Right lobe of liver (tissue), 6 donors: Measurements from ENCODE around the gene OGFRL1. TPM values are rescaled to one million over a fixed set of nuclear protein-coding genes. Genes with fewer than 3 reads are reported as not detected.

Experiments used
- ATAC-seq, 4 donors: fragments of 200-7000 bp; cut with Tn5 transposase; one replicate each; pipeline ENCODE4 v1.9.1; 2020; ENCODE audit warnings: mild to moderate bottlenecking in 4 of 4, moderate library complexity in 4 of 4
- DNase-seq, 3 donors: peaks; one replicate each; pipeline ENCODE4 v3.0.0-alpha.2; 2020
- H3K27ac ChIP-seq, 3 donors: fragments of 200-600 bp; one replicate each; pipeline ENCODE4 v1.8.0; 2022
- H3K27me3 ChIP-seq, 2 donors: fragments of 200-600 bp; one replicate each; pipeline ENCODE4 v1.8.0; 2022
- H3K36me3 ChIP-seq, 4 donors: fragments of 200-600 bp; sonication (generic) in 1 of 4; one replicate each; pipeline versions ENCODE4 v1.5.1 to v1.8.0; 2017 to 2022; ENCODE audit warnings: control low read depth in 1 of 4
- H3K4me1 ChIP-seq, 4 donors: fragments of 200-600 bp; sonication (generic) in 1 of 4; one replicate each; pipeline versions ENCODE4 v1.5.1 to v1.8.0; 2017 to 2022; ENCODE audit warnings: control low read depth in 1 of 4
- H3K4me3 ChIP-seq, 3 donors: fragments of 200-600 bp; one replicate each; pipeline ENCODE4 v1.8.0; 2022
- H3K9me3 ChIP-seq, 4 donors: fragments of 200-600 bp; sonication (generic) in 1 of 4; one replicate each; pipeline versions ENCODE4 v1.5.1 to v1.8.0; 2017 to 2022; ENCODE audit warnings: control low read depth in 1 of 4
- CTCF ChIP-seq, 4 donors: fragments of 200-600 bp in 3 of 4; fragments of 450-650 bp in 1 of 4; IDR thresholded peaks; one replicate each; pipeline versions ENCODE4 v1.5.1 to v1.8.0; 2016 to 2022; ENCODE audit warnings: antibody characterized with exemption in 4 of 4, mild to moderate bottlenecking in 2 of 4
- POLR2A ChIP-seq: fragments of 450-650 bp; IDR thresholded peaks from one replicate; pipeline ENCODE4 v1.6.1; 2017; ENCODE audit warnings: antibody characterized with exemption, mild to moderate bottlenecking
- WGBS: methylation state at CpG from one replicate; pipeline ENCODE4 v1.1.6; 2018; ENCODE audit warnings: low coverage, low lambda C conversion rate; ENCODE audit not compliant: insufficient coverage; ENCODE audit errors: missing lambda C conversion rate; 5-methylcytosine and 5-hydroxymethylcytosine counted together
- intact Hi-C, 2 donors: fragments of 100-400 bp; cut with DNase I; formaldehyde crosslinking; loops; one replicate each; pipeline versions ENCODE4 v1.11.2 to v1.14.1; 2022
- long read RNA-seq: library from polyadenylated mRNA; unstranded; transcript quantifications from one replicate; pipeline ENCODE4 v2.0.0, GENCODE V29; 2019
- total RNA-seq, 6 experiments: library from RNA; depleted of rRNA in 2 of 6; stranded (reverse); fragments of >200 nt in 2 of 6; fragmentation: NEBNext Ultra II Directional in 3 of 6; extraction: Animal tissue kit (Norgen Biotek cat#: 25700) in 3 of 6; gene quantifications; one replicate each; pipeline versions ENCODE4 v1.1.0 to v1.2.4, GENCODE V29; 2016 to 2023
- donor health status: DM: no; HTN: yes; CAD: no.
- donor health status: DM: no; HTN: no; CAD: no.
- donor health status: DM: no; HTN: no; CAD: no.
- donor health status: DM: no; HTN: yes; CAD: no.
- donor health status: DM: no; HTN: yes; CAD: no.

OGFRL1 gene
- 1 to 10 TPM; 1.5 to 6.9 (median 3.8) TPM for total RNA-seq
- long read RNA-seq: 0 reads

GRCh38 chr6:71288228-71289038, at the start of gene OGFRL1:
Gene OGFRL1 (plus strand): TSS chr6:71288811. CDS start chr6:71288937, 126 bp downstream.
- Histone ChIP-seq H3K36me3 (no peaks in the 10 kb centered on the region), H3K27ac (peak within 1 kb of the TSS; percentile 69 to 94 (median 82)), H3K27me3 (no peaks in the 10 kb centered on the region), H3K4me1 (peaks cover 0 to 9% (median 2%) of the 10 kb centered on the region in 4 donors), H3K9me3 (no peaks in the 10 kb centered on the region), H3K4me3 (peak within 1 kb of the TSS; percentile 70 to 75 (median 74))
- ATAC-seq (peak; percentile 92 to 97 (median 96)), DNase-seq (peak; percentile 77 to 84 (median 82))
- TF ChIP-seq CTCF (IDR thresholded peaks at IDR 0.05) (peak in 2 of 4 donors; percentile 31 to 46), POLR2A (peak; percentile 92)
- intact Hi-C loops: no loop called here
- WGBS: 0% methylated on average over 1 of the region's 79 CpGs

- H3K4me1 ChIP-seq: no peaks in the 10 kb centered on the region
- TF ChIP-seq POLR2A: no peak
- TF ChIP-seq CTCF (IDR thresholded peaks at IDR 0.05): no peak
Observed at GRCh38 chr6:71239694-71240093, 48.9 kb upstream of the OGFRL1 start.

GRCh38 chr6:71245265-71246049, 43.2 kb upstream of the OGFRL1 start:
- WGBS: 93% methylated on average over 18 of the region's 31 CpGs
- H3K27ac ChIP-seq: no peak overlapping the region
- TF ChIP-seq POLR2A (no peak), CTCF (IDR thresholded peaks at IDR 0.05) (no peak)
- no peaks in the 10 kb centered on the region for H3K36me3 ChIP-seq
- no peaks in the 10 kb centered on the region for H3K27me3 ChIP-seq
- no peak overlapping the region for H3K4me3 ChIP-seq
- no peaks in the 10 kb centered on the region for H3K4me1 ChIP-seq
- ATAC-seq: no peak
- H3K9me3 ChIP-seq: peaks cover 0 to 3% (median 0%) of the 10 kb centered on the region in 4 donors
- intact Hi-C loops: no loop called here
- no peak for DNase-seq

More at GRCh38 chr6:71239694-71240093, 48.9 kb upstream of the OGFRL1 start:
- WGBS: 81% methylated on average over 3 of the region's 5 CpGs
- no peaks in the 10 kb centered on the region for H3K9me3 ChIP-seq
- H3K4me3 ChIP-seq: no peak overlapping the region
- no peaks in the 10 kb centered on the region for H3K36me3 ChIP-seq
- H3K27me3 ChIP-seq: no peaks in the 10 kb centered on the region
- ATAC-seq: no peak
- intact Hi-C loops: no loop called here
- H3K27ac ChIP-seq: no peak overlapping the region
- no peak for DNase-seq

GRCh38 chr6:71246596-71246995, 42.0 kb upstream of the OGFRL1 start:
- no peaks in the 10 kb centered on the region for H3K36me3 ChIP-seq
- 93% methylated on average over 2 of the region's 2 CpGs for WGBS
- H3K9me3 ChIP-seq: peaks cover 0 to 3% (median 0%) of the 10 kb centered on the region in 4 donors
- intact Hi-C loops: no loop called here
- no peak overlapping the region for H3K27ac ChIP-seq
- ATAC-seq (no peak), DNase-seq (no peak)
- H3K27me3 ChIP-seq: no peaks in the 10 kb centered on the region
- TF ChIP-seq POLR2A (no peak), CTCF (IDR thresholded peaks at IDR 0.05) (no peak)
- H3K4me3 ChIP-seq: no peak overlapping the region
- no peaks in the 10 kb centered on the region for H3K4me1 ChIP-seq
